22Rv1 (cell line): ENCODE data around the gene TBC1D32.
"Not testable (repeated sequence)": the region's sequence is repeated elsewhere in the genome, so short reads cannot be mapped to it uniquely, and the experiment has no call there.

ENCODE experiments used
- H3K27ac ChIP-seq: fragments of 450-650 bp; 2 replicates; pipeline ENCODE4 v1.5.1; 2017
- CTCF ChIP-seq: fragments of 450-650 bp; IDR thresholded peaks from 2 replicates; pipeline ENCODE4 v1.5.1; 2017; ENCODE audit warnings: mild to moderate bottlenecking
- ZFX ChIP-seq: fragments of 450-650 bp; IDR thresholded peaks from 2 replicates; pipeline ENCODE4 v1.6.1; 2017; ENCODE audit warnings: antibody characterized with exemption, borderline replicate concordance

TBC1D32 gene

GRCh38 chr6:121302882-121303281 is 31.4 kb downstream of the TBC1D32 start:
- H3K27ac ChIP-seq: no peak overlapping the region
- TF ChIP-seq CTCF (no peak), ZFX (no peak)

- H3K27ac ChIP-seq: not testable (repeated sequence)
Measured at GRCh38 chr6:121301156-121301555, 33.1 kb downstream of the TBC1D32 start.

GRCh38 chr6:121297694-121298093 is 36.6 kb downstream of the TBC1D32 start:
- H3K27ac ChIP-seq: no peak overlapping the region
- TF ChIP-seq ZFX: no peak
- TF ChIP-seq CTCF: no peak

GRCh38 chr6:121285041-121285440 is 49.2 kb downstream of the TBC1D32 start:
- H3K27ac ChIP-seq: no peak overlapping the region
- TF ChIP-seq ZFX (no peak), CTCF (no peak)

- H3K27ac ChIP-seq: no peak overlapping the region
- no peak for TF ChIP-seq CTCF
- no peak for TF ChIP-seq ZFX
Measured at GRCh38 chr6:121274666-121275295, 59.5 kb downstream of the TBC1D32 start.

GRCh38 chr6:121263742-121264141 is 70.5 kb downstream of the TBC1D32 start:
- no peak overlapping the region for H3K27ac ChIP-seq
- TF ChIP-seq ZFX: no peak
- TF ChIP-seq CTCF: no peak

- no peak for TF ChIP-seq ZFX
- no peak for TF ChIP-seq CTCF
- H3K27ac ChIP-seq: no peak overlapping the region
Measured at GRCh38 chr6:121260651-121261102, 73.6 kb downstream of the TBC1D32 start.

GRCh38 chr6:121247386-121247785 is 86.9 kb downstream of the TBC1D32 start:
- H3K27ac ChIP-seq: no peak overlapping the region
- TF ChIP-seq ZFX (no peak), CTCF (no peak)
